ENCODE data around the gene RBM20.

- no peak for TF ChIP-seq POLR2AphosphoS5 (IDR thresholded peaks at IDR 0.05)
- no peak for TF ChIP-seq CTCF (IDR thresholded peaks at IDR 0.05)
- no peak for TF ChIP-seq POLR2A (IDR thresholded peaks at IDR 0.05)
Observed at GRCh38 chr10:110667620-110668343, 23.6 kb downstream of the RBM20 start.

Measured in breast epithelium (tissue), 3 donors.